ENCODE results near the gene ACP6.

Gene ACP6

DNA sequence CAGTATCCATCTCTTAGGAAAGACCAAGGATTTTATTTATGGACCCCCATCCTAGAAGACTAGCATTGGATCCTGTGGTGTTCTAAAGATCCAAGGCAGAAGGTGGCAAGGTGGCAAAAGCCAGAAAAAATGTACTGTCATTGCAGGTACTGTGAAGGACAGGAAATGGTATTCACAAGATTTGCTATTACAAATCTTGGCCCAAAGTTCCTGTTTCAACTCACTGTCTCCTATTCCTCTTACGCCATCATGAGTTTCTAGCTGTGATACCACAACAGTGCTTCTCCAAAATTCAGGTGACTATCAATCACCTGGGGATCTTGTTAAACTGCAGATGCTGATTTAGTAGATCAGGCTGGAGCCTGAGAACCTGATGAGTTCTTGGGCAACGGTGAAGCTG is 21.4 kb downstream of the ACP6 start:
- DNase-seq, result no peak

GRCh38 chr1:147647796-147648633 is 22.3 kb downstream of the ACP6 start:
- DNase-seq, result no peak

GRCh38 chr1:147643974-147644373 is 26.4 kb downstream of the ACP6 start:
- no peak for DNase-seq

- DNase-seq, result peak in 1 of 4 experiments; percentile 5
Measured at GRCh38 chr1:147641695-147642592, 28.4 kb downstream of the ACP6 start.

DNA sequence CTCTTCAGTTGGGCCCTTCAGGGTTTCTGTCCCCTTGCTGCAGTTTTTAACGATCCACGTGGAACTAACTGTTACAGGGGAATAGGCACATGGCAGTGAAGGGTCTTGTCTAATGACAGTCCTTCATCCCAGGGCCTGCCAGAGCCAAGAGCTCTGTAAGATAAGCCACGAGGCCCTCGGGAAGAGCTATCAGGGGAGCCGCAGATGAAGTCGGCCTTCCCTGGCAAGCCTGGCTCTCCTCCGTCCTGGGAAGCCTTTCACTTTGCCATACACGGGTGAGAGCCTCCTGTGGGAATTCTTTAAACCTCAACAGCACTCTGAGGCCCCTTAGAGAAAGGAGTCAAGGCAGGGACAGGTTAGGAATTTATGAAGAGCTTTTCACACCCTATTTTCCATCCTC is 29.0 kb downstream of the ACP6 start:
- DNase-seq, result no peak

DNA sequence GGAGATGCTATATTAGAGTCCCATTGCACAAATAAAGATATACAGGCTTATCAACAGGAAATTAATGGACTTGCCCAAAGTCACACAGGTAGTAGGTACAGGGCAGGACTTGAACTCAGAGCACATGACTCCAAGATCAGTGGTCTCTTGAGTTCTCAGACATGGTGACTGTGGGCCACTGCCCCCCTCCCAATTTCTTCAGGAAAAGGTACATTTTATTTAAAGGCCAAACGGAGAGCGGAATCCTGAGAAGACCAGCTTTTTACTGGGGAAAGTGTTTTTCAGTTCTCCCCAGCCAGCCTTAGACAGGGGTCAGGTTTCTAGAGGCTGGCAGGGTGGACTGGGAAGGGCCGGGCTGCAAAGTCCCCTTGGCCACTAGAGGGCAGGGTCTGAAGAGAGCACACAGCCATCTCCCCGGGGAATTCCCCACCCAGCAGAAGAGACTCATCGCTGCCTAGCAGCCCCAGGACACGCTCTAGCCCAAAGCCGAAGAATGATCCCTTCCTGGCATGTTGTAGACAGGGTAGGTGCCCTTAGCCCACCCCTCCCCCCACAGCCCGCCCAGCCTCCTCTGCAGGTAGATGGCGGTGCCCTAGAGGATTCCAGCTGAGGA is 29.7 kb downstream of the ACP6 start:
- peak; percentile 21 to 48 (median 36) for DNase-seq

GRCh38 chr1:147636314-147636713 is 34.0 kb downstream of the ACP6 start:
- no peak for DNase-seq

- no peak for DNase-seq
Measured at GRCh38 chr1:147635342-147635741, 35.0 kb downstream of the ACP6 start.

DNA sequence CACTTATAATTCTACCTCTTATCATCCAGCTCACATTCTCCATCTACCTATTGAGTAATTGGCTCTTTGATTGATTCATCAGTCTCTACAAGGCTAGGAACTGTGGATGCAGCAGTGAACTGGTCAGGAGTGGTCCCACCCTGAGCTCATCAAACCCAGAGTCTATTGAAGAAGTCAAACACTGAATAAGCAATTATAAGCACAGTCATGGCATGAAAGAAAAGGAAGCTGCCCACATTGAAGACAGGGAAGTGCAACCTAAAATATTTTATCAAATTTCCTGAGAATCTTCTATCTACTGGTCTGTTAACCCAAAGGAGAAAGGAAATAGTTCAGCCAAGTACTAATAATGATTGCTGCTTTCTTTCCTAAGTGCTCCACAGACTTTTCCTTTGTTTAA is 35.7 kb downstream of the ACP6 start:
- no peak for DNase-seq

DNA sequence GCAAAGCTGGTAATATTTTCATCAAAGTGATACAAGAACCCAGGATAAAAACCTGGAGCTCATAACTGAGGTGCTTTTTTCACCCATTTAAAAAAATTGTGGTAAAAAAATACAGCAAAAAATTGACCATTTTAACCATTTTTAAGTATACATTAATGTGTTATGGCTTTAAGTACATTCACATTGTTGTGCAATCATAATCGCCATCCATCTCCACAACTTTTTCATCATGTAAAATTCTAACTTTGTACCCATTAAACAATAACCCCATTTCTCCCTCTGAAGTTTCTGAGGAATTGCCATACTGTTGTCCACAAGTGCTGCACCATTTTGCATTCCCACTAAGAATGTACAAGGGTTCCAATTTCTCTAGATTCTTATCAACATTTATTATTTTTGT is 36.6 kb downstream of the ACP6 start:
- no peak for DNase-seq

- no peak for DNase-seq
Measured at GRCh38 chr1:147631839-147632238, 38.5 kb downstream of the ACP6 start.

DNA sequence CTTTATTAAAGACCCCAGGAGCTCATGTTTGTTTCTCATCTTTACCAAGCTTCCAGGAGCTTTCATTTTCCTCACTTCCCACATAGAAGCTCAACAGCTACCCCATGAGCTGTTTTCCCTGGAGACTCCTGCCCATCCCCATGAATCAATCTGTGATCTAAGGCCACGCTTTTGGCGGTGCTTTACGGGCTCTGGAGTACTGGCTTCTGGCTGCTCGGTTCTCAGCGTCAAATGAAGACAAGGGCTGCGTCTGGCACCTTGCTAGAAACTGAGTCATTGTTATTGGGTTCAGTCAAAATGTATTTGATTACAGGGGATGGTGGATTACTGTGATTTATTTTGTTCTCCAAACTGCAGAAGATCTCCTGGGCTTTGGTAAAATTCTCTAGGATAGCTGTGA is 39.9 kb downstream of the ACP6 start:
- DNase-seq, result no peak

DNA sequence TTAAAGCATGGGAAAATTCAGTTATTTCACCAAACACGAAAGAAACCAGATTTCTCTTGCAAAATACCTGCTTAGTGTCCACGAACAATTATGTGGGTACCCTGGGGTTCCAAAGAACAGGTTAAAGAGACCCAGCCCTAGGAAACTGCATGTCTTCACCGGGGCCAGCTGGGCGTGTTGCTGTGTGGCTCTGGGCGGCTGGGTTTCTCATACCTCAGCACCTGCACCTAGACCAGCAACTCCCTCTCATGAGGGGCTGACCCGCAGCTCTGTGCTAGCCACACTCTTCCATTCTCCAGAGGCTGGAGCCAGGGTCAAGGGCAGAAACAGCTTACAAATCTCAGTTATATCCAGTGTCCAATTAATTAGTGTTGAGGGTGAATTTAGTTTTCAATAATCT is 40.3 kb downstream of the ACP6 start:
- no peak for DNase-seq

GRCh38 chr1:147628441-147628840 is 41.9 kb downstream of the ACP6 start:
- DNase-seq, result no peak

DNA sequence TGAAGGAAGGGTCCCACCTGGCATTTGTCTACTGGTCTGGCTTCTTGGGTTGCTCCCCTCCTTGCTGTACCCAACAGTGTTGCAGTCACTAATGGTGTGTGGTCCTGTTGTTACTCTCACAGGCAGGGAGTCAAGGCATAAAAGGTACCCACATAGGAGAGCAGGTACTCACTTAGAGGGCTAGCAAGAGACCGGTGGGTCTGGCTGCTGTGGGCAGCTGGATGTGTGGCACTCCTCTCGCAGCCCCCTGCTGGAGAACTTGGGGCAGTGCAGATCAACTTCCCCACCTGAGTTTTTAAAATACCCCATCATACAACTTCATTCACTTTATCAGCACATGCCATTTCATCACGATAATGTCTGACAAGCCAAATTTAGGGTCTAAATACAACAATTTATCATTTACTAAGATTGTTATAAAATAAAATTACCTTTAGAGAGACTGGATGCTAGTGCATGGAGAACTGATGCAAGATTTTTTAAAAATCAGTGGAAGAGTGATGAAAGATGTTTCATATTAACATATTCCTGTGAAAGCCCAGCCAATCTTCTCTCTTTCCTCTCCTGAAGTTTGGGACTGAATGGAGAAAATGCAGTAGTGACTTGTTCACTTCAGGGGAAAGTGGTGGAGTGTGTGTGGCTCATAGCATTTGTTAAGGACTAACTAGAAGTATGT is 42.8 kb downstream of the ACP6 start:
- peak in 1 of 4 experiments; percentile 30 for DNase-seq

- DNase-seq, result no peak
Measured at GRCh38 chr1:147626739-147627138, 43.6 kb downstream of the ACP6 start.

DNA sequence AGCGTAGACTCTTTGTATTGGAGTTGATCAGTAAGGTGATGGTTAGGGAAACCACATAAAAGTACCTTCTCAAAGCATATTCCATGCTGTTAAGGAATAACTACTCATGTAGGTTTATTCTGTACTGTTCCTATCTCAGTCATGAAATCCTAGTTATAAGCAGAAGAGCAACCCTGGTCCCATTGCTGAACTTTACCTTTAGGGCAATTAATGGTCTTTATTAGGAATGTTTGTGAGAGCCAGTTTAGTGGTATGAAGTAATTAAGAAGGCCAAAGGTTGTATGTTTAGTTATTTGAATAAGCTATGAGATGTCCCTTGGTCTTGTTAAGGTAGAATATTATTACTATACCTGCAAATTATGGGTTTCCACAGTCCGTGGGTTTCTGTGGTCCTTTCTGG is 44.0 kb downstream of the ACP6 start:
- no peak for DNase-seq

DNA sequence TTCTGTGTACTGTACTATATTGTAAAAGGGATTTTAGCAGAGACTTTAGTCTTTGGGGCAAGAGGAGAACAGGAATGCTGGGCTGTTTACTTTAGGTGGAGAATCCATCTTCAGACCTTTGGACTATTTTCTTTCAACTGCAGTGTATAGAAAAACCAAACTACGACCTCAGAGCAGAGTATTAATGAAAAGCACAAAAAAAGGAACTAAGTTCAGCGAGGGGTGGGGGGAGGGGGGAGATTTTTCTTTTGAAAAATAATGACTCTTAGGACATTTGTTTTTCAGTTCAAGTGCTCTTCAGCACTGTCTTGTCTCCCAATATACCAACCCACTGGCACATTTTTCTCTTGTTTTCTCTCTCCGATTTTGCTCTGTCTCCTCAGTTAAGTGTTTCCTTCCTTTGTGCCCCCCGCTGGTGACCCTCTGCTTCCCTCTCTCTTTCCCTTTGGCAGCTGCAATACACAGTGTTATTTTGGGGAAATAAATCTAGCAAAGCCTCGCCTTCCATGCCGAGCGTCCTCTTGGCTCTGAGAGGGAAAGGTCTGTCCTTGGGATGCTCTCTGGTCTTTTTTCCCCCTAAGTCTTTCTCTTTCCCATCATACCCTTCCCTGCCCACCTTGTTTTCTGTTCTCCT is 44.8 kb downstream of the ACP6 start:
- DNase-seq, result no peak

GRCh38 chr1:147624529-147624928 is 45.8 kb downstream of the ACP6 start:
- DNase-seq, result no peak

DNA sequence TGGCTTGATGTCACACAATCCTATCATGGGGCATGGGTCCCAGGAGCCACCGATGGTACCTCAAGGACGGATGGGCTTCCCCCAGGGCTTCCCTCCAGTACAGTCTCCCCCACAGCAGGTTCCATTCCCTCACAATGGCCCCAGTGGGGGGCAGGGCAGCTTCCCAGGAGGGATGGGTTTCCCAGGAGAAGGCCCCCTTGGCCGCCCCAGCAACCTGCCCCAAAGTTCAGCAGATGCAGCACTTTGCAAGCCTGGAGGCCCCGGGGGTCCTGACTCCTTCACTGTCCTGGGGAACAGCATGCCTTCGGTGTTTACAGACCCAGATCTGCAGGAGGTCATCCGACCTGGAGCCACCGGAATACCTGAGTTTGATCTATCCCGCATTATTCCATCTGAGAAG is 46.3 kb downstream of the ACP6 start:
- no peak for DNase-seq

DNA sequence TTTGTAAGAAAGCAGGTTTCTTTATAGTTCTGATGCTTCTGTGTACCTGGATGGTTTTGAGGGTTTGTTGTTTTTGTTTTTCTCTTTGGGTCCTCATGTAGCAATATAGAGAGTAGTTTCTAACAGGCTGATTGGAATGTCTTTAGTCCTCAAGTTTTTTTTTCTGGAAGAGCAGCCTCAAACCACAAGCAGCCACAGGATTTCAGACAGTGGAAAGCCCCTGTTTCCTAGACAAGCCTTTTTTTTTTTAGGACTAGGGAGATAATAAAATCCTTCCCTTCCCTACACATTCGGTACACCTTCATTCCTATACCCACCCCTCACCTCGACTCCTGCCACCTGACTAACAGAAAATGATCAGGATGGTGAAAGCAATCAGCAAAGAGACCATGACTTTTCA is 47.6 kb downstream of the ACP6 start:
- DNase-seq, result no peak

GRCh38 chr1:147620543-147620942 is 49.8 kb downstream of the ACP6 start:
- DNase-seq, result no peak

GRCh38 chr1:147619741-147620140 is 50.6 kb downstream of the ACP6 start:
- DNase-seq, result no peak

Data from activated naive CD4-positive, alpha-beta T cell (primary cell).